ENCODE data around the gene FHOD3. TPM values are rescaled to one million over a fixed set of nuclear protein-coding genes. Genes with fewer than 3 reads are reported as not detected.

Gene FHOD3
- total RNA-seq, 1 donor from 2014 or later, result 2.5 TPM

DNA sequence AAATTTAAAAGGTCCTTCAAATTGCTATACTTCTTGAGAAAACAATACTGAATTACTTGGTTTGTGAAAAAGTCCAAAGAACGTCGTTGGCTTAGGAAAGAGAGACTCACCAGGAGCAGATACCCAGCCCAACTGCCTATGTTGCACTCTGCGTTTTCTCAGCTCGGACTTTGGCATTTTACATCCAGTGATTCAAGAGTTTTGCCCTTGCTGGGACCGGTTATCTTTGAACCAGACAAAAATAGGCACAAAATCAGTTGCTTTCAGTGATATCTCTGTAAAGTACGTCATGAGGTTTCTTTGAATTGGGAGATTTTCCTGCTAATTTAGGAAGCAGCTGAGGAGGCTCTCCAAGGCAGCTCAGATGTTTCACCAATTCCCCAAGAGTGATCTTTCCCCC lies 29.3 kb downstream of the FHOD3 start:
- Histone ChIP-seq H3K9me3 (no peaks in the 10 kb centered on the region), H3K4me1 (no peaks in the 10 kb centered on the region), H3K4me3 (no peak overlapping the region), H3K36me3 (no peaks in the 10 kb centered on the region), H3K27me3 (ENCODE audit: low read depth) (no peaks in the 10 kb centered on the region), H3K27ac (no peak overlapping the region)
- ATAC-seq (no peak), DNase-seq (no peak)
- intact Hi-C loops (cut with DNase I), result no loop called here
- TF ChIP-seq CTCF (IDR thresholded peaks at IDR 0.05), result no peak

- ATAC-seq, result no peak
- Histone ChIP-seq H3K36me3 (no peaks in the 10 kb centered on the region), H3K9me3 (no peaks in the 10 kb centered on the region), H3K4me3 (no peak overlapping the region), H3K27ac (no peak overlapping the region), H3K27me3 (ENCODE audit: low read depth) (no peaks in the 10 kb centered on the region), H3K4me1 (no peaks in the 10 kb centered on the region)
- DNase-seq, result no peak
- no peak for TF ChIP-seq CTCF (IDR thresholded peaks at IDR 0.05)
- intact Hi-C loops (cut with DNase I), result no loop called here
Observed at GRCh38 chr18:36327352-36328316, 30.1 kb downstream of the FHOD3 start.

- H3K27ac ChIP-seq, result no peak overlapping the region
- H3K36me3 ChIP-seq, result no peaks in the 10 kb centered on the region
- H3K4me1 ChIP-seq, result no peaks in the 10 kb centered on the region
- intact Hi-C loops (cut with DNase I), result no loop called here
- no peaks in the 10 kb centered on the region for H3K9me3 ChIP-seq
- no peak overlapping the region for H3K4me3 ChIP-seq
- H3K27me3 ChIP-seq (ENCODE audit: low read depth), result no peaks in the 10 kb centered on the region
- ATAC-seq, result no peak
- no peak for TF ChIP-seq CTCF (IDR thresholded peaks at IDR 0.05)
- DNase-seq, result no peak
Observed at GRCh38 chr18:36328385-36328858, 30.9 kb downstream of the FHOD3 start.

- intact Hi-C loops (cut with DNase I), result no loop called here
- Histone ChIP-seq H3K27me3 (ENCODE audit: low read depth) (no peaks in the 10 kb centered on the region), H3K4me1 (no peaks in the 10 kb centered on the region), H3K36me3 (no peaks in the 10 kb centered on the region), H3K9me3 (no peaks in the 10 kb centered on the region), H3K4me3 (no peak overlapping the region), H3K27ac (no peak overlapping the region)
- no peak for TF ChIP-seq CTCF (IDR thresholded peaks at IDR 0.05)
- ATAC-seq (no peak), DNase-seq (no peak)
Observed at GRCh38 chr18:36328916-36329315, 31.4 kb downstream of the FHOD3 start.

DNA sequence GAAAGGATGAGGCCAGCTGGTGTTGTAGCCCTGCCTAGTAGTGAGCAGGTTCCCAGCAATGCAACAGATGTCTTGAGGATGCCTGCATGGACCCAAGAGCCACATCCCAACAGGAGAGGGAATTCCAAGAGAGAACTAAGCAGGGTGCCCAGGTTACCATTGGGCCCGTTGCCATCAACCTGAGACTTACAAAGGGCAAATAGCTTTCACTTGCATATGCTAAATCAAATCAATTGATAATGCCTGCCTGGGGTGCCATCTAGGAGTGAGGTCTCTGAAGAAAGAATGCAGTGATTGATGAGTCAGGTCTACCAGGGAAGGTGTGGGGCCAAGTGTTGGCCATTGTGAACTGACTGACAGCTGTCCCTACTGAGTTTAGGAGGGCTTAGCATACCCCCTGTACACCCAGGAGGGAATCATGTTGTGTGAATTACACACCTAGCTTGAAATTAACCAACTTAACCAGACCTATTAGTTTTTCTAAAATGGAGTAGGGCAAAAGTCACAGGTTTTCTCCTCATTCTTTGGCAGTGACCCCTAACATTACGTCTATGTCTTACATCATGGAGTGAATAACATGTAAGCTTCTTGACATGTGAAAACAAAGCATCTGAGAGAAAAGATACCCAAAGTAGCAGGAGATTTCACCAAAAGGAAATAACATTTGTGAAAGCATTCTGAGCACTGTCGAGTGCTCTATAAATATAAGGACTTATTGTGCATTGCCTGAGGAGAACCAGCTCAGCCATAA lies 32.3 kb downstream of the FHOD3 start:
- DNase-seq, result no peak
- Histone ChIP-seq H3K4me1 (no peaks in the 10 kb centered on the region), H3K9me3 (no peaks in the 10 kb centered on the region), H3K27ac (no peak overlapping the region), H3K27me3 (ENCODE audit: low read depth) (no peaks in the 10 kb centered on the region), H3K36me3 (no peaks in the 10 kb centered on the region), H3K4me3 (no peak overlapping the region)
- intact Hi-C loops (cut with DNase I), result no loop called here
- no peak for ATAC-seq
- no peak for TF ChIP-seq CTCF (IDR thresholded peaks at IDR 0.05)

Measured in lower lobe of right lung (tissue), 2 donors.